DMS53 (cell line): ENCODE data around the gene CHN2.

ENCODE experiments used
- DNase-seq: peaks from one replicate; lab custom pipeline; 2025; lab: John Stamatoyannopoulos, UW

The CHN2 gene

GRCh38 chr7:29401769-29402168 is 207.2 kb downstream of the CHN2 start:
- no peak for DNase-seq

GRCh38 chr7:29405891-29406290 is 211.3 kb downstream of the CHN2 start:
- DNase-seq, result no peak

- no peak for DNase-seq
Observed at GRCh38 chr7:29406366-29406765, 211.8 kb downstream of the CHN2 start.

GRCh38 chr7:29408841-29409243 is 214.3 kb downstream of the CHN2 start:
- peak; percentile 85 for DNase-seq

- DNase-seq, result no peak
Observed at GRCh38 chr7:29410996-29411395, 216.4 kb downstream of the CHN2 start.

- no peak for DNase-seq
Observed at GRCh38 chr7:29412912-29413311, 218.3 kb downstream of the CHN2 start.

GRCh38 chr7:29413626-29414136 is 219.1 kb downstream of the CHN2 start:
- no peak for DNase-seq

- DNase-seq, result no peak
Observed at GRCh38 chr7:29414216-29414615, 219.6 kb downstream of the CHN2 start.

GRCh38 chr7:29415215-29415614 is 220.6 kb downstream of the CHN2 start:
- no peak for DNase-seq

- no peak for DNase-seq
Observed at GRCh38 chr7:29416276-29416937, 221.8 kb downstream of the CHN2 start.

GRCh38 chr7:29416938-29417305 is 222.3 kb downstream of the CHN2 start:
- DNase-seq, result no peak

GRCh38 chr7:29418056-29418455 is 223.5 kb downstream of the CHN2 start:
- no peak for DNase-seq

- DNase-seq, result no peak
Observed at GRCh38 chr7:29418651-29419050, 224.1 kb downstream of the CHN2 start.

GRCh38 chr7:29420011-29420410 is 225.4 kb downstream of the CHN2 start:
- DNase-seq, result no peak

GRCh38 chr7:29421010-29421956 is 226.7 kb downstream of the CHN2 start:
- no peak for DNase-seq

- no peak for DNase-seq
Observed at GRCh38 chr7:29422829-29423228, 228.3 kb downstream of the CHN2 start.

GRCh38 chr7:29424295-29424983 is 229.9 kb downstream of the CHN2 start:
- no peak for DNase-seq

GRCh38 chr7:29424984-29425309 is 230.4 kb downstream of the CHN2 start:
- DNase-seq, result peak; percentile 96

- DNase-seq, result no peak
Observed at GRCh38 chr7:29426587-29426986, 232.0 kb downstream of the CHN2 start.

GRCh38 chr7:29429401-29429800 is 234.8 kb downstream of the CHN2 start:
- no peak for DNase-seq

GRCh38 chr7:29430279-29430949 is 235.8 kb downstream of the CHN2 start:
- DNase-seq, result no peak

GRCh38 chr7:29431686-29432085 is 237.1 kb downstream of the CHN2 start:
- no peak for DNase-seq
